HG03571 (cell line): Measurements from ENCODE around the gene ADO.
A peak's percentile ranks its signal among the peaks of the same experiment; 100 is the strongest.
"Not testable (repeated sequence)": the region's sequence is repeated elsewhere in the genome, so short reads cannot be mapped to it uniquely, and the experiment has no call there.

Experiments used
- ATAC-seq: cut with Tn5 transposase; IDR thresholded peaks from one replicate; pipeline ENCODE4 v1.9.1; 2021; ENCODE audit not compliant: unreplicated experiment

The ADO gene

GRCh38 chr10:62804356-62805230, at the start of gene ADO:
Gene ADO (plus strand): TSS chr10:62804720. CDS start chr10:62805060, 340 bp downstream.
- peak; percentile 87 for ATAC-seq

GRCh38 chr10:62754963-62755362, 49.6 kb upstream of the ADO start:
- no peak for ATAC-seq

- ATAC-seq, result no peak
Observed at GRCh38 chr10:62755662-62756653, 48.6 kb upstream of the ADO start.

- ATAC-seq, result no peak
Observed at GRCh38 chr10:62759599-62760175, 44.8 kb upstream of the ADO start.

GRCh38 chr10:62760401-62760800, 44.1 kb upstream of the ADO start:
- ATAC-seq, result no peak

- ATAC-seq, result no peak
Observed at GRCh38 chr10:62761115-62761514, 43.4 kb upstream of the ADO start.

- ATAC-seq, result no peak
Observed at GRCh38 chr10:62763155-62763554, 41.4 kb upstream of the ADO start.

- ATAC-seq, result no peak
Observed at GRCh38 chr10:62764011-62764410, 40.5 kb upstream of the ADO start.

GRCh38 chr10:62765726-62766125, 38.8 kb upstream of the ADO start:
- no peak for ATAC-seq

- ATAC-seq, result no peak
Observed at GRCh38 chr10:62766386-62766785, 38.1 kb upstream of the ADO start.

GRCh38 chr10:62769574-62770242, 34.8 kb upstream of the ADO start:
- ATAC-seq, result no peak

- ATAC-seq, result no peak
Observed at GRCh38 chr10:62772186-62772974, 32.1 kb upstream of the ADO start.

GRCh38 chr10:62778125-62778524, 26.4 kb upstream of the ADO start:
- ATAC-seq, result no peak

- peak; percentile 88 for ATAC-seq
Observed at GRCh38 chr10:62779487-62780248, 24.9 kb upstream of the ADO start.

GRCh38 chr10:62784537-62784936, 20.0 kb upstream of the ADO start:
- ATAC-seq, result not testable (repeated sequence)

GRCh38 chr10:62788285-62788684, 16.2 kb upstream of the ADO start:
- ATAC-seq, result not testable (repeated sequence)

- ATAC-seq, result no peak
Observed at GRCh38 chr10:62788861-62789467, 15.6 kb upstream of the ADO start.

GRCh38 chr10:62790019-62790555, 14.4 kb upstream of the ADO start:
- ATAC-seq, result no peak
